Measurements from ENCODE around the gene C6orf118. TPM values are rescaled to one million over a fixed set of nuclear protein-coding genes. Genes with fewer than 3 reads are reported as not detected.

Gene C6orf118
- total RNA-seq, 1 experiment from 2014 or later = not detected

DNA sequence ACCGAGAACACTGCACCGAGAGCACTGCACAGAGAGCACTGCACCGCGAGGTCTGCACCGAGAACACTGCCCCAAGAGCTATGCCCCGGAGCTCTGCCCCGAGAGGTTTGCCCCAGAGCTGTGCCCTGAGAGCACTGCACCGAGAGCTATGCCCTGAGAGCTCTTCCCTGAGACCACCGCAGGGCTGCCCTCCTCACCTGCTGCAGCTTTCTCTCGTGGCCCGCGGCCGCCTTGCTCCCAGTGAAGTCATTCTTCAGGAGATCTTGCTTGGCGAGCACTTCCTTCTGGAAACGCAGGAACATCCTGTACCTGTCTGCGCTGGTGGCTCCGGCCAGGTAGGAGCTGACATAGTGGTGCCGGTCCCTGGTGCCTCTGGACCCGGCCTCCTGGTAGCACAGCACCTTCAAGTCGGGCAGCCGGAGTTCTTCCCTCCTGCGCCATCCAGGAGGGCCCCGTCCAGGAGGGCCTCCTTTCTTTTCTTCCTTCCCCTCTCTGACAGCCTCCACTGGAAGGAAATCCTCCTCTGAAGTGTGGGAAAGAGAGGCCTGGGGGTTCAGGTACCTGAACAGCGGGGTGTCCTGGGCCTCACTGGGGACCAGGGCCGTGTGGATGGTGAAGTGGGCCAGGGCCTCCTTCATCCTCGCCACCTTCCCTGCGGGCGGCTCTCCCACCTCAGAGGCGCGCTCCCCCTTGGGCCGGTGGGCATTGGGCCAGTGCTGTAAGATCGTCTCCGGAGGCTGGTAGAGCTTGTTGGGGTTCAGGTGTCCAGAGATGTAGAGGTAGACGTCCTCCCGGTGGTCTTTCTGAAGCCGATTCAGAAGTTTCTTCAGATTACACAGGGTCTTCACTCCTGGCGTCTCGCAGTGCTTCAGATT is 7.8 kb downstream of the C6orf118 start:
- H3K4me3 Mint-ChIP-seq (ENCODE audit: low read depth, unreplicated experiment) = no peak overlapping the region

DNA sequence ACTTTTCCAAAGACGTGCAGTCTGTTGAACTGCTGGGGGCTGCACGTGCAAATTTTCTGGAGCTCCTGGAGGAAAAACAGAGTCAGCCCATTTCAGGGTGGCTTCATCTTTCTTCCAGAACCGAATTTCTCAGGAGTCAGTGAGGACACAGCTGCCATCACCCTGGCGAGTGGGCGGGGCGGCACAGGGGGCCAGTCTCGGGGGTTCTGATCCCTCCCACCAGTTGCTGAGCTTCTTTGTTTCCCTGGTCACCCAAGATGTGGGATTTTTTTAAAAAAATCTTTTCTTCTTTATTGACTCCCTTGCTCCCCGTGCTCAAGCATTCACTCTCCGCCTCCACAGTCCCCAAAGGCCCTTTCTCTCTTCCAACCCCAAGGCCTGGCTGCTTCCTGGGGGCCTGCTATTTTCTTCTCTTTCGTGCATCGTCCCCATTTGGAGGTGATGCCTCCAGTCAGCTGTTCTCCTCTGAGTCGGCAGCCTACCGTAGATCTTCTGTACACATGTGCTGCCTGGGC is 8.9 kb downstream of the C6orf118 start:
- intact Hi-C loops (cut with micrococcal nuclease; ENCODE audit: unreplicated experiment) = no loop called here
- H3K9me3 Mint-ChIP-seq (ENCODE audit: low read depth, unreplicated experiment) = peaks cover 2% of the 10 kb centered on the region
- no peaks in the 10 kb centered on the region for H3K4me1 Mint-ChIP-seq (ENCODE audit: low read depth, unreplicated experiment)
- H3K27ac Mint-ChIP-seq (ENCODE audit: unreplicated experiment) = no peak overlapping the region
- no peak for TF ChIP-seq CTCF (IDR thresholded peaks at IDR 0.05; ENCODE audit: unreplicated experiment)
- no peak for DNase-seq
- no TSS peak for BruUV-seq (replicated peaks)
- H3K36me3 Mint-ChIP-seq (ENCODE audit: insufficient read depth, unreplicated experiment) = no peaks in the 10 kb centered on the region
- no peaks in the 10 kb centered on the region for H3K27me3 Mint-ChIP-seq (ENCODE audit: unreplicated experiment)
- no peak overlapping the region for H3K4me3 Mint-ChIP-seq (ENCODE audit: low read depth, unreplicated experiment)
- CTCF ChIA-PET = no interaction called here

More for the DNA sequence above, 7.8 kb downstream of the C6orf118 start:
- H3K9me3 Mint-ChIP-seq (ENCODE audit: low read depth, unreplicated experiment) = peaks cover 2% of the 10 kb centered on the region
- no peaks in the 10 kb centered on the region for H3K27me3 Mint-ChIP-seq (ENCODE audit: unreplicated experiment)
- DNase-seq = no peak
- no peak for TF ChIP-seq CTCF (IDR thresholded peaks at IDR 0.05; ENCODE audit: unreplicated experiment)
- no peak overlapping the region for H3K27ac Mint-ChIP-seq (ENCODE audit: unreplicated experiment)
- CTCF ChIA-PET = no interaction called here
- BruUV-seq (replicated peaks) = no TSS peak
- no peaks in the 10 kb centered on the region for H3K36me3 Mint-ChIP-seq (ENCODE audit: insufficient read depth, unreplicated experiment)
- no peaks in the 10 kb centered on the region for H3K4me1 Mint-ChIP-seq (ENCODE audit: low read depth, unreplicated experiment)
- intact Hi-C loops (cut with micrococcal nuclease; ENCODE audit: unreplicated experiment) = no loop called here

DNA sequence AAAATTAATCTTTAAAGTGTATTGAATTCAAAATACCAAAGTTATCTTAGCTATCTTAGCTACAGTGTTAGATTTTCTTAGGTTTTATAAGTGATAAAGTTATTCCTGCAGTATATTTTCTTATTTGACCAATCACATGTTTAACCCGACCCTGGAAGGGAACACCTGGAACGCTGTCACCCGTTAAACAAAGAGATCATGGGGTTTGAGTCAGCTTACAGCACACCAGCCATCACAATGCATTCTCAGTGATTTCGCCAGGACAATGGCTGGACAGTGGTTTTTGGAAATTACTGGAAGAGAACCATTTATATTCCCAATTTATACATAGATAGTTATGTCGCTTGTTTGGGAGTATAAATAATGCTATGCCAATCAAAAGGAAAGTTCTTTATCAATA is 10.5 kb downstream of the C6orf118 start:
- no peak for DNase-seq
- H3K4me3 Mint-ChIP-seq (ENCODE audit: low read depth, unreplicated experiment) = no peak overlapping the region
- no peaks in the 10 kb centered on the region for H3K4me1 Mint-ChIP-seq (ENCODE audit: low read depth, unreplicated experiment)
- no peak for TF ChIP-seq CTCF (IDR thresholded peaks at IDR 0.05; ENCODE audit: unreplicated experiment)
- no peak overlapping the region for H3K27ac Mint-ChIP-seq (ENCODE audit: unreplicated experiment)
- intact Hi-C loops (cut with micrococcal nuclease; ENCODE audit: unreplicated experiment) = no loop called here
- no peaks in the 10 kb centered on the region for H3K27me3 Mint-ChIP-seq (ENCODE audit: unreplicated experiment)
- H3K36me3 Mint-ChIP-seq (ENCODE audit: insufficient read depth, unreplicated experiment) = no peaks in the 10 kb centered on the region
- H3K9me3 Mint-ChIP-seq (ENCODE audit: low read depth, unreplicated experiment) = peaks cover 2% of the 10 kb centered on the region
- CTCF ChIA-PET = no interaction called here
- no TSS peak for BruUV-seq (replicated peaks)

DNA sequence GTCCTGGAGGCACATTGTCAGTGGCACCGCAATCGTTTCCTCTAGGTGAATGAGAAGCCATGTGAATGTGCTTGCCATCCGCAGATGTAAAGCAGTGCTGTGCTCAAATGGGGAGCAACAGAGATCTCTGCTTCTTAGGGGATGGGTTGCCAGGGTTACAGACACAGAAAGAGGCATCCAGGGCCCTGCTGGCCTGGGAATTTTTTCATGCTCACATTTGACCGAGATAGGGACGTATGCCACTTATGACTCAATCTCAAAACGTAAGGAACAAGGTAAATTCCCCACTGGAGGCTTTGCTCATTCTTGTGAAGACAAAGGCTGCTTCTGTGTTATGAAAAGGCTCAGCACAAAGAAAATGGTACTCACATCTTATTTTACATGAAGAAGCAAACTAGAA is 11.0 kb downstream of the C6orf118 start:
- Mint-ChIP-seq H3K4me3 (ENCODE audit: low read depth, unreplicated experiment) (no peak overlapping the region), H3K4me1 (ENCODE audit: low read depth, unreplicated experiment) (no peaks in the 10 kb centered on the region), H3K27me3 (ENCODE audit: unreplicated experiment) (no peaks in the 10 kb centered on the region), H3K36me3 (ENCODE audit: insufficient read depth, unreplicated experiment) (no peaks in the 10 kb centered on the region), H3K9me3 (ENCODE audit: low read depth, unreplicated experiment) (peaks cover 2% of the 10 kb centered on the region), H3K27ac (ENCODE audit: unreplicated experiment) (no peak overlapping the region)
- BruUV-seq (replicated peaks) = no TSS peak
- CTCF ChIA-PET = no interaction called here
- intact Hi-C loops (cut with micrococcal nuclease; ENCODE audit: unreplicated experiment) = no loop called here
- no peak for DNase-seq
- no peak for TF ChIP-seq CTCF (IDR thresholded peaks at IDR 0.05; ENCODE audit: unreplicated experiment)

All from Calu3 (cell line).